ENCODE results near the gene DAPL1. TPM values are rescaled to one million over a fixed set of nuclear protein-coding genes. Genes with fewer than 3 reads are reported as not detected.

The DAPL1 gene
- total and polyA plus RNA-seq, 4 donors = 0.17 TPM; not detected in 3

- no peak for ATAC-seq (ENCODE audit: insufficient read depth, low FRiP score)
- Histone ChIP-seq H3K9ac (ENCODE audit: insufficient read depth in 1 of 2, low read length in 2 of 2) (no peak overlapping the region), H3K9me3 (ENCODE audit: control insufficient read depth in 4 of 4, insufficient read depth in 3 of 4, low read length in 3 of 4) (no peaks in the 10 kb centered on the region), H3K4me3 (no peak overlapping the region), H3K27me3 (ENCODE audit: control insufficient read depth in 3 of 3, insufficient read depth in 3 of 3, low read length in 2 of 3) (no peaks in the 10 kb centered on the region), H3K36me3 (ENCODE audit: control insufficient read depth in 4 of 4, insufficient read depth in 4 of 4, low read length in 4 of 4) (no peaks in the 10 kb centered on the region), H3K27ac (ENCODE audit: low read depth in 1 of 2, low read length in 1 of 2) (no peak overlapping the region), H3K4me1 (ENCODE audit: control insufficient read depth in 5 of 5, insufficient read depth in 5 of 5, low read length in 5 of 5) (peaks cover 0 to 13% (median 0%) of the 10 kb centered on the region in 5 donors)
- TF ChIP-seq, protein P1, sequence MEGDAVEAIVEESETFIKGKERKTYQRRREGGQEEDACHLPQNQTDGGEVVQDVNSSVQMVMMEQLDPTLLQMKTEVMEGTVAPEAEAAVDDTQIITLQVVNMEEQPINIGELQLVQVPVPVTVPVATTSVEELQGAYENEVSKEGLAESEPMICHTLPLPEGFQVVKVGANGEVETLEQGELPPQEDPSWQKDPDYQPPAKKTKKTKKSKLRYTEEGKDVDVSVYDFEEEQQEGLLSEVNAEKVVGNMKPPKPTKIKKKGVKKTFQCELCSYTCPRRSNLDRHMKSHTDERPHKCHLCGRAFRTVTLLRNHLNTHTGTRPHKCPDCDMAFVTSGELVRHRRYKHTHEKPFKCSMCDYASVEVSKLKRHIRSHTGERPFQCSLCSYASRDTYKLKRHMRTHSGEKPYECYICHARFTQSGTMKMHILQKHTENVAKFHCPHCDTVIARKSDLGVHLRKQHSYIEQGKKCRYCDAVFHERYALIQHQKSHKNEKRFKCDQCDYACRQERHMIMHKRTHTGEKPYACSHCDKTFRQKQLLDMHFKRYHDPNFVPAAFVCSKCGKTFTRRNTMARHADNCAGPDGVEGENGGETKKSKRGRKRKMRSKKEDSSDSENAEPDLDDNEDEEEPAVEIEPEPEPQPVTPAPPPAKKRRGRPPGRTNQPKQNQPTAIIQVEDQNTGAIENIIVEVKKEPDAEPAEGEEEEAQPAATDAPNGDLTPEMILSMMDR (IDR thresholded peaks at IDR 0.05; ENCODE audit: control extremely low read depth, extremely low read depth) = no peak
- DNase-seq = no peak
- 78 to 97% methylated on average over 4 of the region's 4 CpGs for WGBS, 2 donors
Measured at GRCh38 chr2:158806941-158807340, 11.8 kb downstream of the DAPL1 start.

DNA sequence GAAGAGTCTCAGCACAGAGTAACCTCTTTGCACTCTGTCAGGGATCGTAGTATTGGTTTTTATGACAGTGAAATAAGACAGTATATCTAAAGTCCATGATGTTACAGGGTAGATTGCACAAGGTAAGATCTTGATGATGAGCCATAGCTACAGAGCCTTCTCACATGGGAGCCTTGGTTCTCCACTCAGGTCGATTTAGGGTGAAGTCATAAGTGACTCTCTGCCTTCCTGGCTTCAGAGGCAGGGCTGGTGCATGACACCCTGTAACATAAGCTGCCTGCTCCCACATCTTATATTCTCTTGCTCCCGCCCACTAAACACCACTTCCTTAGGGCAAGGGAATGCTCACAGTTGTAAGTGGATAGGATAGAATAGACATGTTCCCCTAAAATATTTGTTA, 13.3 kb downstream of the DAPL1 start:
- Histone ChIP-seq H3K27me3 (ENCODE audit: control insufficient read depth in 3 of 3, insufficient read depth in 3 of 3, low read length in 2 of 3) (no peaks in the 10 kb centered on the region), H3K9ac (ENCODE audit: insufficient read depth in 1 of 2, low read length in 2 of 2) (no peak overlapping the region), H3K27ac (ENCODE audit: low read depth in 1 of 2, low read length in 1 of 2) (no peak overlapping the region), H3K36me3 (ENCODE audit: control insufficient read depth in 4 of 4, insufficient read depth in 4 of 4, low read length in 4 of 4) (no peaks in the 10 kb centered on the region), H3K9me3 (ENCODE audit: control insufficient read depth in 4 of 4, insufficient read depth in 3 of 4, low read length in 3 of 4) (no peaks in the 10 kb centered on the region), H3K4me3 (no peak overlapping the region), H3K4me1 (ENCODE audit: control insufficient read depth in 5 of 5, insufficient read depth in 5 of 5, low read length in 5 of 5) (peaks cover 0 to 6% (median 0%) of the 10 kb centered on the region in 5 donors)
- 95 to 97% methylated on average over 3 of the region's 3 CpGs for WGBS, 2 donors
- TF ChIP-seq, protein P1 (IDR thresholded peaks at IDR 0.05; ENCODE audit: control extremely low read depth, extremely low read depth) = no peak
- ATAC-seq (ENCODE audit: insufficient read depth, low FRiP score) = no peak
- DNase-seq = no peak

DNA sequence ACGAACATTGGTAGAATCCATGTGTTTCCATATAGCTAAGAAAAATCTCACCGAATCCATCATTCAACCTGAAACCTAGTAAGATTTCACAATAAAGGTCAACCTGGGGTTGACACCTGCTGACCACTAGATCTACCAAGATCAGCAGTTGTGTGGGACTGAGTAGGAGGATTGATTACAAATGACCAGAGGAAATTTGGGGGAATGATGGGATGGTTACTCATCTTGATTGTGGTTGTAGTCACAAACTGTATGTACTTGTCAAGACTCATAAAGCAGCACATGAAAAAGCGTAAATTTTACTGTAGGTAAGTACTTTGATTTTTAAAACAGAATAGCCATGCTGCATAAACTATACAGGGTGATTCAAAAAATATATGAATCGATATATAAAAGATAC, 14.7 kb downstream of the DAPL1 start:
- H3K9me3 ChIP-seq (ENCODE audit: control insufficient read depth in 4 of 4, insufficient read depth in 3 of 4, low read length in 3 of 4) = no peaks in the 10 kb centered on the region
- WGBS, 2 donors = 69 to 73% methylated on average over 4 of the region's 4 CpGs
- no peak for DNase-seq
- no peak overlapping the region for H3K4me3 ChIP-seq
- H3K9ac ChIP-seq (ENCODE audit: insufficient read depth in 1 of 2, low read length in 2 of 2) = no peak overlapping the region
- H3K27ac ChIP-seq (ENCODE audit: low read depth in 1 of 2, low read length in 1 of 2) = no peak overlapping the region
- ATAC-seq (ENCODE audit: insufficient read depth, low FRiP score) = no peak
- no peaks in the 10 kb centered on the region for H3K27me3 ChIP-seq (ENCODE audit: control insufficient read depth in 3 of 3, insufficient read depth in 3 of 3, low read length in 2 of 3)
- H3K4me1 ChIP-seq (ENCODE audit: control insufficient read depth in 5 of 5, insufficient read depth in 5 of 5, low read length in 5 of 5) = peaks cover 0 to 6% (median 0%) of the 10 kb centered on the region in 5 donors
- TF ChIP-seq, protein P1 (IDR thresholded peaks at IDR 0.05; ENCODE audit: control extremely low read depth, extremely low read depth) = no peak
- H3K36me3 ChIP-seq (ENCODE audit: control insufficient read depth in 4 of 4, insufficient read depth in 4 of 4, low read length in 4 of 4) = no peaks in the 10 kb centered on the region
